ENCODE measurements around the gene RASL10B.
"Not testable (repeated sequence)": the region's sequence is repeated elsewhere in the genome, so short reads cannot be mapped to it uniquely, and the experiment has no call there.

RASL10B gene, protein sequence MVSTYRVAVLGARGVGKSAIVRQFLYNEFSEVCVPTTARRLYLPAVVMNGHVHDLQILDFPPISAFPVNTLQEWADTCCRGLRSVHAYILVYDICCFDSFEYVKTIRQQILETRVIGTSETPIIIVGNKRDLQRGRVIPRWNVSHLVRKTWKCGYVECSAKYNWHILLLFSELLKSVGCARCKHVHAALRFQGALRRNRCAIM

DNA sequence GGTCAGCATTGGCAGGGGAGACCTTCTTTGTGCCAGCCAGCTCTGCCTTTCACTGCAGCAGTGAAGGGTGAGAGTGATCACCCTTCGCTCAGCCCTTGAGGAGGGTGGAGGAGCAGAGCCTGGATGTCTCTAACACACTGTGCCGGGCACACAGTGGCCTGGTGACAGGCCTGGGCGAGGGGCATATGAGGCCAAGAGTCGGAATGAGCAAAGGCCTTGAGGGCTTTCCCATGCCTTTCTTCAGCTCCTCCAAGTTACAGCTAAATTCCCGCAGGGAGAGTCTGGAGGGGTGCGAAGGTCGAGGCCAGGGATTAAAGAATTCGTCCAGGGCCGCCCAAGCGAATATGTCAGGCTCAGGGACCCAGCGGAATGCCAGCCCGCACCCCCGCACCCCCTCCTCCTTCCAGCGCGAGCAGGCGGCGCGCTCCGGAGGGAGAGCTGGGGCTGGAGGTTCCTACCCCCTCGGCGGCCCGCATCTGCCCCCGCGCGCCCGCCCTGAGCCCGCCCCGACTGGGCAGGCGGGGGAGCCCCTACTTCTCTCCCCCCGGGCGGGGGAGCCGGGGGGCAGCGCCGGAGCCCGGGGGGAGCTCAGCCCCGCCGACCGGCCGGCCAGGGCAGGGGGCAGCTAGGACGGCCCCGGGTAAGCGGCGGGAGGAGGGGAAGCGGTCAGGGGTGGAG, at the start of gene RASL10B:
Gene RASL10B (plus strand): TSS at position 401 of the 678 bp plus-strand sequence. CDS start 3,546 bp downstream, outside the sequence.
- no peak for DNase-seq (ENCODE audit: low read depth)

DNA sequence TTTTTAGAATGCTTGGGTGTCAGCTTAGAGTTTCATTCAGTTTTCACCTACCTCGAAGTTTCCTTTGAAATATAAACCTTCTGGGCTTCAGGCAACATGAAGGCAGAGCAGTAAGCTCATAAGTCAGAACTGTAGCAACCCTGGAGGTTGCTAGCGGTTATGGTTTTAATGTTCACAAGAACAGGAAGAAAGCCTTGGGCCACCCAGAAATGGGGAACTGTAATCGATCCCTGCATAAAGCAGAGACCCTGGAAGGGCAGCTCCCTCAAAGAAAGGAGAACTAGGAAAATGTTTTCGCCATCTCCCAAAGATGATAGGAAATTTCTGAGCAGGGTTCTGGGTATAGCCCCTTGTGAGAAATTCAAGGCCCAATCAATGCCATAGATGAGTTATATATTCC, 47.8 kb upstream of the RASL10B start:
- no peak for DNase-seq (ENCODE audit: low read depth)

DNA sequence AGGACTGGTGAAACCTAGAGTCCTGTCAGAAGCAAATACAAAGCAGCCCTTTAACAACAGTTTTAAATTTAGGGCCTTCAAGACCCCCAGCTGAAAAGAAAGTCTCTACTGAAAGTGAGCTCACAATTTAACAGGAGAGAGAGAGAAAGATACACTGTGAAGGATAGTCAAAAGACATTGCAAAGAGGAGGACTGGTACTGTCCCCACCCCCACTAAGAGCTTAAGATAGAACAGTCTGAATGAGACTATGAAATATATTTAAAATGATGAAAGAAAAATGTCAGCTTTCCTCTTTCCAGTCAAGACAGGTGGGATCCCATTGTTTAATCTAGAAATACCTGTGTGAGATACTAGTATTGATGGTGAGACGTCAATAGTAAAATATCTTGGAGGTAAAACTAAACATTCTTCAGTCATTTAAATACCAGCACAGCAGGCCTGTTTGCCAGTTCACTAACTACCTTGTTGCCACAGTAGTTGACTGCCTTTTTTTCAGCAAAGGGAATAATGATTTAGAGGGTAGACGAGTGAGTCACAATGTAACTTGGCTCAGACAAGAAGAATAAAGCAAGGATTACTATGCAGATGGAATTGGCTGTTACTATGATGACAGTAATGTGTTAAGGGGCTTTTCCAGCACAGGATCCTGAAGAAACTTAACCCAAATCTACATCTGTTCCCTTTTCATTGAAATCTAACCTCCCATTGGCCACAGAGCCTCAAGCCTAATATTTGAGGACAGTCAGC, 47.2 kb upstream of the RASL10B start:
- DNase-seq (ENCODE audit: low read depth): no peak

DNA sequence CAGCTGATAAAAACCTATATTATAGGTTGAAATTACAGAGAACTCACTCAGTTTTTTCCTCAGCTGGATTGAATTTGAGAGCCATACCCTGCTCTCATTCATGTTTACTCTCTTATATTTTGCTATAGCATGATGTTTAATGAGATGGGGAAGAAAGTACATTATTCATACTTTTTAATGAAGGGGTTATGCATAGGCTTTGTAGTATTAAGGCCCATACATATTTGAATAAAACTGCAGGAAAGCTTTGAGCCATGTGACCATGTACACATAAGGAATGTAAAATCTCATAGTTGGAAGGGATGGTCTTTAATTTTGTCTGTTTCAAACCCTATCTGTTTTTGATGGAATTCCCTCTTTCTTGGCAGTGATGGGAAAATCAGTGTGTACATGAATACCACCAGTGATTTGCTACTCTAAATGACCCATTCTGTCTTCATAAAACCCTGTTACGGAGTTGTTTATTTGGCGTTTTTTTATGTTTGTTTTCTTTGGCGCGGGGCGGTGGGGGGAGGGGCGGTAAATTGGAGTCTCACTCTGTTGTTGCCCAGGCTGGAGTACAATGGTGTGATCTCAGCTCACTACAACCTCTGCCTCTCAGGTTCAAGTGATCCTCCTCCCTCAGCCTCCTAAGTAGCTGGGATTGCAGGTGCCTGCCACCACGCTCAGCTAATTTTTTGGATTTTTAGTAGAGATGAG, 38.8 kb upstream of the RASL10B start:
- no peak for DNase-seq (ENCODE audit: low read depth)

DNA sequence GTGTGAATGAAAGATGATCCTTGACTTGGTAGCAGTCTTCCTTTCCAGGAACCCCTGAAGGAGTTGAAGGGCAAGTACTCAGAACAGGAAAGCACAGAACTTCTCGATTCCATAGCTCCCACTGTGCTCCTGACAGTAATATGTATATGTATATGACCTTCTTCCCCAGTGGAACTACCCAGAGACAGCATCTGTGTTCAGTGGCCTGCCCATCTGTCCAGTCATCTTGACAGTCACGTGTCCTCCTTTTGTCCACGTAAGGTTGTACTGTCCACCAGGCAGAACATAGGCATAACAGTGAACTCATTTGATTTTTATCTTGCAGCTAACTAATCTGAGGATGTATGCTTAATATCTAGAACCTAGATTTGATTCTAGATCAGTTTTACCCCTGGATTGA, 37.8 kb upstream of the RASL10B start:
- no peak for DNase-seq (ENCODE audit: low read depth)

DNA sequence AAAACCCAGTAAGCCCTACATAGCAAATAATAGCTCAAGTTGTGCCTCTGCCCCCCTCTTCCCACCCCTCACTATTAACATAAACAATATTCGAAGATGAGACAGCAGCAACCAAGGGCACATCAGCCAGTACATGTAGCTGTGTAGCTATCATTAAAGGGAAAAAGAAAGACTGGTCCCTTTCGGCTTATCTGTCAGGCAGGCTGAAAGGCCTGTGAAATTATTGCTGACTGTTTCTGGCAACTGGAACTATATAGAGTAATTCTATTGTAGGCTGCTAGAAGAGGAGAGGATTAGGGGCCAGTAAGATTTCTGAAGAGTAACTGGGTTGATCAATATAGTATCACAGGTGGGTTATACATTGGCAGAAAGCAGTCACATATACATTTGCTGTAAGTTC, 36.5 kb upstream of the RASL10B start:
- no peak for DNase-seq (ENCODE audit: low read depth)

DNA sequence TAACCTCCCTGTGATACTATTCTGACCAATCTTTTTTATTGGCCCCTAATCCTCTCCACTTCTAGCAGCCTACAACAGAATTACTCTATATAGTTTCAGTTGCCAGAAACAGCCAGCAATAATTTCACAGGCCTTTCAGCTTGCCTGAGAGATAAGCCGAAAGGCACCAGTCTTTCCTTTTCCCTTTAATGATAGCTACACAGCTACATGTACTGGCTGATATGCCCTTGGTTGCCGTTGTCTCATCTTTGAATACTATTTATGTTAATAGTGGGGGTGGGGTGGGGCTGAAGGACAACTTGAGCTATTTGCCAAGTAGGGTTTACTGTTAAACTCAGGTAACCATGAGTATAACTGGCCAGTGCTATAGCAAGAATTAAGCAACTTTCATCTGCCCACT, 35.8 kb upstream of the RASL10B start:
- DNase-seq (ENCODE audit: low read depth): no peak

DNA sequence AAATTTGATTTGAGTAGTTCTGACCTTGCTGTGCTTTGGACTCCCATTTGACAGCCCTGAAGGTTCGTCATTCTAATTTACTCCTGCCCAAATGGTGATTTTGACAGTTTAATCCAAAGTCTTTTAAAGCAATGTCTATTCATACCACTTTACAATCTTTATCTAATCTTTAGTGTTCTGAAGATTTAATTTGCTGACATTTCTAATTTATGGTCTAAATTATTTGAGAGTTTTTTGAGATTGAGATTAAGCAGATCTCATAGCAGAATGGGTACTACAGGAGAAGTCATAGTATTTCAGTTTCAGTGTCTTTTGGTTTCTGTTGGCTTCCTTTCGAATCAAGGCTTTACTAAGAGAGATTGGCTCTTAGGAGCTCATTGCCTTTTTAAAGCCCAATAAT, 32.6 kb upstream of the RASL10B start:
- DNase-seq (ENCODE audit: low read depth): no peak

DNA sequence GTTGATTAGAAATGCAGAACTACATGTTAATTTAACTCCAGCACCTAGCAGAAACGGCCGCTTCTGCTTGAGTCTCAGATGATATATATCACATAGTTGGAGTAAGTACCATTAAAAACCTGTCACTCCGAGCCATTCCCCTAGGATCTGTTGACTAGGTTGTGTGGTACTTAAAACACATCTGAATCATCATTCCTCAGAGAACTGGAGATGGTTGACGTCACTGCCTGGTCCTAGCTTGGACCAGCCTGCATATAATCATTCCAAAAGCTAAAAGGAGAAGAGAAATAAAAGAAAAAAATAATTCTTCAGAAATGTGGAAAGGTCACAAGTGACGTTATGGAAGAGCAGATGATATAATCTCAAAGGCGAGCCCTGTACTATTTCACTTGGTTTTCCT, 31.3 kb upstream of the RASL10B start:
- no peak for DNase-seq (ENCODE audit: low read depth)

DNA sequence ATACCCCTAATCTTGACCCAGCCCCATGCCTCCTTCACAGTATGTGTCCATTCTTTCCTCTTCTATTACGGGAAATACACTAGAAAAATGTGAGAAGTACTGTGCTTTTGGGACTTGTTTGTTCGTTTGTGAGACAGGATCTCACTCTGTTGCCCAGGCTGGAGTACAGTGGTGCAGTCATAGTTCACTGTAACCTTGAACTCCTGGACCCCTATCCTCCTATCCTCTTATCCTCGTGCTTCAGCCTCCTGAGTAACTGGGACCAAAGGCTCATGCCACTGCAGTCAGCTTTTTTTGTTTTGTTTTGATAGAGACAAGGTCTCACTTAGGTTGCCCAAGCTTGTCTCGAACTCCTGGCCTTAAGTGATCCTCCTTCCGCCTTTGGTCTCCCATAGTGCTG, 29.9 kb upstream of the RASL10B start:
- no peak for DNase-seq (ENCODE audit: low read depth)

DNA sequence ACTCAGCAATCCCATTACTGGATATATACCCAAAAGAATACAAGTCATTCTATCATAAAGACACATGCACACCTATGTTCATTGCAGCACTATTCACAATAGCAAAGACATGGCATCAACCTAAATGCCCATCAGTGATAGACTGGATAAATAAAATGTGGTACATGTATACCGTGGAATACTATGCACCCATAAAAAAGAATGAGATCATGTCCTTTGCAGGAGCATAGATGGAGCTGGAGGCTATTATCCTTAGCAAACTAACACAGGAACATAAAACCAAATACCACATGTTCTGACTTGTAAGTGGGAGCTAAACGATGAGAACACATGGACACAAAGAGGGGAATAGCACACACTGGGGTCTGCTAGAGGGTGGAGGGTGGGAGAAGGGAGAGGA, 28.1 kb upstream of the RASL10B start:
- DNase-seq (ENCODE audit: low read depth): not testable (repeated sequence)

DNA sequence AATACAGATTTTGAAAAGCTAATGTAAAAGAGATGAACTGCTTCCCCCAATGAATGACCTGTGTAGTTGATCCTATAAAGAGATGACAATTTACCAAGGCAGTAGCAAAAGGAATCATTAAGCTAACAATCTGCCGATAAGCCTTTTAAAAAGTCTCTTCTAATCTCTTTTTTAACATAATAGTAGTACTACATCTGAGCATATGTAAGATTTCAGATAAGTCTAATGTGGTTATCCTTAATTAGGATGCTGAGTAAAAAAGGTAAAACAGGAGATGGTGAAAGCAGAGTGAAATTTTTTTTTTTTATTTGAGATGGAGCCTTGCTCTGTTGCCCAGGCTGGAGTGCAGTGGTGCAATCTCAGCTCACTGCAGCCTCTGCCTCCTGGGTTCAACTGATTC, 26.2 kb upstream of the RASL10B start:
- no peak for DNase-seq (ENCODE audit: low read depth)

DNA sequence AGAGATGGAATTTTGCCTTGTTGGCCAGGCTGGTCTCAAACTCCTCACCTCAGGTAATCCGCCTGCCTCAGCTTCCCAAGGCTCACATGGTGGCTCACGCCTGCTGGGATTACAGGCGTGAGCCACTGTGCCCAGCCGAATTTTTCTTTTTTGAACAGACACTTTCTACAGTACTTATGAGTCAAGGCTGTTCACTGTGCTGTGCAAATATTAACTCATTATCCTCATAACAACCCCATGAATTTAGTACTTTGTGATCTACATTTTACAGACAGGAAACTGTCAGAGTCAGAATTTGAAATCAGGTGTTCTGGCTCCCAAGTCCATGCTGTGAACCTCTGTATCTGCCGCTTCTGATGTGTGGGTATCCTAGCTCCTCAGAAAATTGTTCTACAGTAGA, 25.7 kb upstream of the RASL10B start:
- no peak for DNase-seq (ENCODE audit: low read depth)

DNA sequence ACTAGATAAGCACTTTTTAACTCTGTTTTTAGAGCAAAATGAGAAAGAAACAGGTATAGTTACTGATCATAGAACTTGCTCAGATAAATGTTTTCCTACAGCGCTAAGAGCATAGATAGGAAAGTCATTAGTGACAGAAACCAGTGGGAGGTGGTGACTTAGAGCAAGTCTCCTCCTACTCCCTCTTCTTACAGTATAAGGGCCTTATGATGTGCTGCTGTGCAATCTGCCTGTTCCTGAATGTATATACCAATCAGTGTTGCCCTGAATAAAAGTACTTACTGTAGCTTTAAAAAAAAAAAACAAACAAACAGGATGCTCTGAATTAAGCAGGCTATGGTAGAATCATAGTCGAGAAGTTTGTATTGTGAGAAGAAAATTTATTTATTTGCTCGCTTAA, 23.3 kb upstream of the RASL10B start:
- DNase-seq (ENCODE audit: low read depth): no peak

DNA sequence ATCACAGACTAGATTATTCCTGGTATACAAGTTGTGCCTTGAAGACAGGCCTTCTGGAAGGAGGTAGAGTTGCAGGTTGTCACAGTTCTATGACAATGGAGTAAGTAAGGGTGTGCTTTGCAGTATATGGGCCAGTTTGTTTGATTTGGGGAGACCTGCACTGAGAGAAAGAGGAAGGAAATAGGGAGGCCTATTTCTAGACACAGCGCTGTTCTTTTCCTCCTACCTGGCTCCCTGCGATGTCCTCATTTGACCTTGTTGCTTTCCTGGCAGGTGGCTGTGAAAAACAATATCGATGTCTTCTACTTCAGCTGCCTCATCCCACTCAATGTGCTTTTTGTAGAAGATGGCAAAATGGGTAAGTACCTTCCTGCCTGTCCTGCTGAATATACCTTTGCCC, 22.5 kb upstream of the RASL10B start:
- DNase-seq (ENCODE audit: low read depth): no peak

DNA sequence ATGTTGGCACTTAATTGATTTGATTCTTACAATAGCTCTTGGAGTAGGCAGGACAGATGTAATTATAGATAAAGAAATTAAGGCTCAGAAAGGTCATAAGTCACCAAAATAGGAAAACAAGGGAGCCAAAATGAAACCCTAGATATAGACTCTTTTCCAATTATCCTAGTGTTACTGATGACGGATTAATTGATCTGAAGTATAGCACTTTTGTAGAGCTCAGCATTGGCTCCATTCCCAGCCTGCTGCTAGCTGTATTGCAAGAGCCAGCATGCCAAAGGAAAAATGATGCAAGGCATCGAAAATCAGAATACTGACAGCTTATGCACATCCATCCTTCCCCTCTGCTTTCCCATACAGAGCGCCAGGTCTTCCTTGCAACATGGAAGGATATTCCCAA, 21.6 kb upstream of the RASL10B start:
- no peak for DNase-seq (ENCODE audit: low read depth)

DNA sequence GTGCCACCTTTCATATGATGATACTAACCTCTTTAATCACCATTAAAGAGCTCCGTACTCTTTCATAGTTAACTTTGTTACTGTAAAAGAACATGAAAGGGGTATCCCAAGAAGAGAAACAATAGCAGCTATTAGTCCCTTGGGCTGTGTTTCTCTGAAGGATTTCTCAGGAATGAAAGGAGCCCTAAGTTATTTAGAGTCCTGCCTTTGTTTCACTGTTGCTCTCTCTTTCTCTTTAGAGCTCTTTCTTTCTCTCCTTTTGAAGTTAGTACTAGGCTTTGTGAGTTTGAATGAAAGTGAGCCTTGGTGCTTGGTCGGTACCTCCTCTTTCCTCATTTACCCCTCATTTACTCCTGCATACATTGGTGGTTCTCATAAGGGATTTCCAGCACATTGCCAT, 20.5 kb upstream of the RASL10B start:
- no peak for DNase-seq (ENCODE audit: low read depth)

DNA sequence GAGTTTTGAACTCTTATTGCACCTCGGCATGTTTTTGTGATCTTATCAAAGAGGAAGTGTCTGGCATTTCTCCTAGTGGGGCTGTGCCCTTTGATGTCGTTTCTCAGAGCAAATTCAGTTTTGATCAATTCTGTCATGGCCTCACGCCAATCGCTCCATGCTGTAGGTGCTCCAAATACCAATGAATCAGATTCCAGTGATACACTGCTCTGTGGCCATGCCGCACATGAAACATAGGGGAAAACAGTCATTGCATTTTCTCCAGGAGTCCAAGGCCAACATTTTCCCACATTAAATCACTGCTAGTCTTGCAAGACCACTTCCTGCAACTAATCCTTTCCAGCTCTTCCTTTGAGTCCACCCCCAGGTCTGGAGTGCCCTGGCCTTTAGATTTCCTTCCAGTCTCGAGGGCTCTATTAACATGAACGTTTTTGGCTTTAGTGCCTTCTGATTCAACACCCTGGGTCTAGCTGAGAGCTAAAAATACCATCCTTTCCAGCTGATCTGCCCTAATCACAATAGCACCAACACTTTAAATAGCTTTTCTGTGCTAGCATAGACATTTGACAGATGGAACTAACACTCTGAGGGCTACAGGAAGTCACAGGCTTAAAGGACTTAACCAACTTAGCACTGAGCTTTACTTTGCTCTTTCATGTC, 18.2 kb upstream of the RASL10B start:
- no peak for DNase-seq (ENCODE audit: low read depth)

DNA sequence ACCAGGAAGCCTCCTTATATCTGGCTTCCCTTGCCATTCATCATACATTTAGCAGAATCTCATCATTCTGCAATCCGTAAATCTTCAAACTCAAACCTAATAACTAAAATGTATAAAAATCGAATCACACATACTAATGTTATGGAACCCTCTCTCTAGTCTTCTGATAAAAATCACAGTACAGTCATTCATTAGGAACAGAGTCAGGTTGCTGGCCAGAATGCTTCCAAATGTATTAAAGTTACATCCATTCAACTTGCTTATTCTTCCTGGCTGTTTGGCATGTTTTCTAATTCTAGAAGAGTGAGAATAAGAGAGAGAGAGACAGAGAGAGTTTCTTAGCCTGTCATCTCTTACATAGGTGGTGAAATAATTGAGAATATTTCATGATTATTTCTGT, 16.5 kb upstream of the RASL10B start:
- DNase-seq (ENCODE audit: low read depth): no peak

DNA sequence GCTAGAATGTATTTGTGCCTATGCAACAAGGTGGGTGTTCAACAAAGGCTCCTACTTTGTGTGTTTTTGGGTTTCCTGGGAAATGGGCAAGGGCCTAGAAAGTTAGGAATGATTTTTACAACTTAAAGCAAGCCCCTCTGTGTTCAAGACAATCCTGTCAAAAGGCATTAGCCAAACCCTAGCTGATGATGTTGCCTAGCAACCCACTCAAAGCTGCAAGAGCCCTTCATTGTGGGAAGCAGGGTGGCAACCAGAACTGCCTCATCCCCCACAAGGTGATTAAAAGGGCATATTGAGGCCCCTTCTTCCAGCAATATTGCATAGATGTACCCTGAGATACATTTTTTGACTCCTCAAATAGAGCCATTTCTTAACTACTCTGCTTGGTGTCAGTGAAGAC, 16.0 kb upstream of the RASL10B start:
- DNase-seq (ENCODE audit: low read depth): no peak

DNA sequence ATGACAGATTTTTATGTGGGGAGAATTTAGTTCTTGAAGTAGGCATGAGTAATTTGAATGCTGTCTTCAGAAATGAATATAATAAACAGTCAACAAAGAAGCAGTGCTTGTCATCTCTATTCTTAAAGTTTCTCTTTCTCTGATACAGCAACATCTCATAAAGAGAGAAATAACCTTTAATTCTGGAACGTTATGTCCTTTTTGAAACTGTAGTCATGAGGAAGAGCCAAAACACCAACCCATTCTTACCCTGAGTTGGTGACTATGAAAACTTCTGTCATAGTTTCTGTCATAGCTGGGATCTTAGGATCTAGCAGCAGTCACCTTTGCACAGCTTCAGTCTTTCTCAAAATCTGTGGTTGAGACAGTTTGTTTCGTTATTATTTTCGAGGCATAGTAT, 15.3 kb upstream of the RASL10B start:
- no peak for DNase-seq (ENCODE audit: low read depth)

DNA sequence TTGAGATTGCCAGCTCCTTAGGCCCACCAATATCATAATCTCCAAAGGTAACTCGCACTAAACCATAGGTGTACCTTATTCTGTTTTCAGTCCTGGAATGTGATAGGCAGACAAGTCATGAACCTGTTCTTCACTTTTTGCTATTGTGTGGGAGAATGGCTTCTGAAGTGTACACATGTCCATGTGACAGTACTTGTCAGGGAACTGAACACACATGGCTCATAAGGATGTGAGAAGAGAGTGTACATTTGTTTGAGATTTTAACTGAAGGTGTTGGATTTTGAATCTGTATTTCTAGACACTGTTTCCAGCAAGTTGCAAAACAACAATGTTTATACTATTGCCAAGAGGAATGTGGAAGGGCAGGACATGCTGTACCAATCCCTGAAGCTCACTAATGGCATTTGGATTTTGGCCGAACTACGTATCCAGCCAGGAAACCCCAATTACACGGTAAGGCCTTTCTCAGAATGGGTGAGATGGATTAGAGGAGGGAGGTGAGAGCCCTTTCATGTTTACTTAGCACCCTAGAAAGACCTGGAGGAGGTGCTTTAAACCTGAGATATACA, 14.5 kb upstream of the RASL10B start:
- no peak for DNase-seq (ENCODE audit: low read depth)
